ENCODE measurements around the gene PPP1R37. TPM values are rescaled to one million over a fixed set of nuclear protein-coding genes. Genes with fewer than 3 reads are reported as not detected.

The PPP1R37 gene
- total and polyA plus RNA-seq, 2 of the 13 experiments (the other 11 are each of a cell fraction or from before 2014, with no cell fraction given): 9.0 to 14.3 TPM

DNA sequence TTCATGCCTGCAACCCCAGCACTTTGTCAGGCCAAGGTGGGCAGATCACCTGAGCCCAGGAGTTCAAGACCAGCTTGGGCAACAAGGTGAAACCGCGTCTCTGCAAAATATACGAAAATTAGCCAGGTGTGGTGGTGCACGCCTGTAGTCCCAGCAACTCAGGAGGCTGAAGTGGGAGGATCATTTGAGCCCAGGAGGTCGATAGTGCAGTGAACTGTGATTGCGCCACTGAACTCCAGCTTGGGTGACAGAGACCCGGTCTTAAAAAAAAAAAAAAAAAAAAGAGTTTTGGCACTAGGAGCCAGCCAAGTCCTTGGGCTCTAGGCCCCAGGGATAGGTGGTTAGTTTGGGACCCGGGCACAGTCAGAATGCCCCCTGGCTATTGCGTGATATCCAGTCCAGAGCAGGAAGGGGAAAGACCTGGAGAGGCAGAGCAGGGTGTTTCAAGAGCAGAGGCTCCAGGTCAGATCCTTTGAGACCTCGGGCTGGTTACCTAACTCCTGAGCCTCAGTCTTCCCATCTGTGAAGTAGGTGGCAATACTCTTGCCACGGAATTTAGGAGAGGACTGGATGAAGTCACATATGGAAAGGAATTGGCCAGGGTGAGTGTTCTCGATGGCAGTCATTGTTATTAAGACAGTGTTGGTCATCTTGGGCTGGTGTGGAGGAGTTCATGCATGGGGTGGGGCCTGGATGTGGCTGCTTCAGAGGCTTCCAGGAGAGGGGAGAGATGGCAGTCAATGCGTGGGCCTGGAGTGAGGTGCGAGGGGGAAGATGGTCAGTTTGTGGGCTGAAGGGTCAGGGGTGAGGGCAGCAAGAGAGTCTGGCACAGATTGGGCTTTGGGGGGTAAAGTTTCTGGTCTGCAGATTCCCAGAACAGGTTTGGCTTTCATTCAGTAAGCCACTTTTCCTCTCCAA is 2.8 kb downstream of the PPP1R37 start (continued):
- no peak for TF ChIP-seq ZNF354B (CRISPR knock-in tag; IDR thresholded peaks at IDR 0.05)
- TF ChIP-seq, protein P1, sequence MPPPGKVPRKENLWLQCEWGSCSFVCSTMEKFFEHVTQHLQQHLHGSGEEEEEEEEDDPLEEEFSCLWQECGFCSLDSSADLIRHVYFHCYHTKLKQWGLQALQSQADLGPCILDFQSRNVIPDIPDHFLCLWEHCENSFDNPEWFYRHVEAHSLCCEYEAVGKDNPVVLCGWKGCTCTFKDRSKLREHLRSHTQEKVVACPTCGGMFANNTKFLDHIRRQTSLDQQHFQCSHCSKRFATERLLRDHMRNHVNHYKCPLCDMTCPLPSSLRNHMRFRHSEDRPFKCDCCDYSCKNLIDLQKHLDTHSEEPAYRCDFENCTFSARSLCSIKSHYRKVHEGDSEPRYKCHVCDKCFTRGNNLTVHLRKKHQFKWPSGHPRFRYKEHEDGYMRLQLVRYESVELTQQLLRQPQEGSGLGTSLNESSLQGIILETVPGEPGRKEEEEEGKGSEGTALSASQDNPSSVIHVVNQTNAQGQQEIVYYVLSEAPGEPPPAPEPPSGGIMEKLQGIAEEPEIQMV (CRISPR knock-in tag; IDR thresholded peaks at IDR 0.05; ENCODE audit: low read depth): no peak
- TF ChIP-seq ZNF101 (CRISPR knock-in tag; IDR thresholded peaks at IDR 0.05; ENCODE audit: borderline replicate concordance, low read depth): no peak
- 0 out of 2 replicates have a peak, but pooled peaks have one; percentile 7 for TF ChIP-seq HNF4A (CRISPR knock-in tag; IDR thresholded peaks at IDR 0.05)
- TF ChIP-seq SPEN (CRISPR knock-in tag; IDR thresholded peaks at IDR 0.05; ENCODE audit: low read depth): no peak
- TF ChIP-seq ZNF749 (CRISPR knock-in tag; IDR thresholded peaks at IDR 0.05; ENCODE audit: borderline replicate concordance): no peak
- TF ChIP-seq ZNF205 (CRISPR knock-in tag; IDR thresholded peaks at IDR 0.05): 0 out of 2 replicates have a peak, but pooled peaks have one; percentile 62
- TF ChIP-seq TCF7 (IDR thresholded peaks at IDR 0.05; ENCODE audit: low read depth): no peak
- no peak for TF ChIP-seq NPAS2 (CRISPR knock-in tag; IDR thresholded peaks at IDR 0.05; ENCODE audit: borderline replicate concordance)
- TF ChIP-seq SSRP1 (CRISPR knock-in tag; IDR thresholded peaks at IDR 0.05): no peak
- TF ChIP-seq, protein P2, sequence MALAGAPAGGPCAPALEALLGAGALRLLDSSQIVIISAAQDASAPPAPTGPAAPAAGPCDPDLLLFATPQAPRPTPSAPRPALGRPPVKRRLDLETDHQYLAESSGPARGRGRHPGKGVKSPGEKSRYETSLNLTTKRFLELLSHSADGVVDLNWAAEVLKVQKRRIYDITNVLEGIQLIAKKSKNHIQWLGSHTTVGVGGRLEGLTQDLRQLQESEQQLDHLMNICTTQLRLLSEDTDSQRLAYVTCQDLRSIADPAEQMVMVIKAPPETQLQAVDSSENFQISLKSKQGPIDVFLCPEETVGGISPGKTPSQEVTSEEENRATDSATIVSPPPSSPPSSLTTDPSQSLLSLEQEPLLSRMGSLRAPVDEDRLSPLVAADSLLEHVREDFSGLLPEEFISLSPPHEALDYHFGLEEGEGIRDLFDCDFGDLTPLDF (CRISPR knock-in tag; IDR thresholded peaks at IDR 0.05): no peak
- no peak for TF ChIP-seq TGIF2 (CRISPR knock-in tag; IDR thresholded peaks at IDR 0.05)
- no peak for TF ChIP-seq ZFP62 (CRISPR knock-in tag; IDR thresholded peaks at IDR 0.05)
- TF ChIP-seq KDM1A (CRISPR knock-in tag; IDR thresholded peaks at IDR 0.05): 0 out of 2 replicates have a peak, but pooled peaks have one; percentile 13
- TF ChIP-seq, protein P3, sequence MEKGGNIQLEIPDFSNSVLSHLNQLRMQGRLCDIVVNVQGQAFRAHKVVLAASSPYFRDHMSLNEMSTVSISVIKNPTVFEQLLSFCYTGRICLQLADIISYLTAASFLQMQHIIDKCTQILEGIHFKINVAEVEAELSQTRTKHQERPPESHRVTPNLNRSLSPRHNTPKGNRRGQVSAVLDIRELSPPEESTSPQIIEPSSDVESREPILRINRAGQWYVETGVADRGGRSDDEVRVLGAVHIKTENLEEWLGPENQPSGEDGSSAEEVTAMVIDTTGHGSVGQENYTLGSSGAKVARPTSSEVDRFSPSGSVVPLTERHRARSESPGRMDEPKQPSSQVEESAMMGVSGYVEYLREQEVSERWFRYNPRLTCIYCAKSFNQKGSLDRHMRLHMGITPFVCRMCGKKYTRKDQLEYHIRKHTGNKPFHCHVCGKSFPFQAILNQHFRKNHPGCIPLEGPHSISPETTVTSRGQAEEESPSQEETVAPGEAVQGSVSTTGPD (CRISPR knock-in tag; IDR thresholded peaks at IDR 0.05): no peak
- TF ChIP-seq ZC3H4 (CRISPR knock-in tag; IDR thresholded peaks at IDR 0.05; ENCODE audit: borderline replicate concordance): no peak
- TF ChIP-seq, protein P4, sequence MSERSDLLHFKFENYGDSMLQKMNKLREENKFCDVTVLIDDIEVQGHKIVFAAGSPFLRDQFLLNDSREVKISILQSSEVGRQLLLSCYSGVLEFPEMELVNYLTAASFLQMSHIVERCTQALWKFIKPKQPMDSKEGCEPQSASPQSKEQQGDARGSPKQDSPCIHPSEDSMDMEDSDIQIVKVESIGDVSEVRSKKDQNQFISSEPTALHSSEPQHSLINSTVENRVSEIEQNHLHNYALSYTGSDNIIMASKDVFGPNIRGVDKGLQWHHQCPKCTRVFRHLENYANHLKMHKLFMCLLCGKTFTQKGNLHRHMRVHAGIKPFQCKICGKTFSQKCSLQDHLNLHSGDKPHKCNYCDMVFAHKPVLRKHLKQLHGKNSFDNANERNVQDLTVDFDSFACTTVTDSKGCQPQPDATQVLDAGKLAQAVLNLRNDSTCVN (CRISPR knock-in tag; IDR thresholded peaks at IDR 0.05; ENCODE audit: borderline replicate concordance): no peak
- TF ChIP-seq SUZ12 (IDR thresholded peaks at IDR 0.05; ENCODE audit: low read depth, low read length): no peak
- no peak for TF ChIP-seq NBN (conservative IDR thresholded peaks at IDR 0.05)
- TF ChIP-seq HNRNPLL (IDR thresholded peaks at IDR 0.05; ENCODE audit: low read depth, low read length, poor library complexity, severe bottlenecking): no peak
- no peak for TF ChIP-seq U2AF1 (optimal IDR thresholded peaks at IDR 0.05; ENCODE audit: low read depth, low read length)
- TF ChIP-seq CCAR2 (optimal IDR thresholded peaks at IDR 0.05; ENCODE audit: low read depth, low read length): no peak
- no peak for TF ChIP-seq SOX6 (IDR thresholded peaks at IDR 0.05)
- no peak for TF ChIP-seq SOX6 (CRISPR knock-in tag; IDR thresholded peaks at IDR 0.05)
- TF ChIP-seq, protein P5, sequence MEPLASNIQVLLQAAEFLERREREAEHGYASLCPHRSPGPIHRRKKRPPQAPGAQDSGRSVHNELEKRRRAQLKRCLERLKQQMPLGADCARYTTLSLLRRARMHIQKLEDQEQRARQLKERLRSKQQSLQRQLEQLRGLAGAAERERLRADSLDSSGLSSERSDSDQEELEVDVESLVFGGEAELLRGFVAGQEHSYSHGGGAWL (CRISPR knock-in tag; IDR thresholded peaks at IDR 0.05): no peak

Measured in HepG2 (cell line).